Left colon (tissue), 2 donors: ENCODE results near the gene EXOC6B. TPM values are rescaled to one million over a fixed set of nuclear protein-coding genes. Genes with fewer than 3 reads are reported as not detected.

Experiments
- ATAC-seq: fragments of 200-7000 bp; cut with Tn5 transposase; one replicate; pipeline ENCODE4 v1.9.1; 2020; ENCODE audit warnings: mild to moderate bottlenecking, moderate library complexity
- DNase-seq, 2 donors: peaks; one replicate each; pipeline ENCODE4 v3.0.0-alpha.2; 2020
- intact Hi-C, 2 donors: fragments of 100-400 bp; cut with DNase I in 1 of 2; cut with micrococcal nuclease in 1 of 2; formaldehyde crosslinking; loops; one replicate each; pipeline versions ENCODE4 v1.11.2 to v1.14.0; 2022; cut with DNase I, micrococcal nuclease
- total RNA-seq, 2 donors: library from RNA; stranded (reverse); fragmentation: NEBNext Ultra II Directional; extraction: Animal tissue kit (Norgen Biotek cat#: 25700); gene quantifications; one replicate each; pipeline ENCODE4 v1.2.1, GENCODE V29; 2021
- donor health status: DM: no; HTN: no; CAD: no.
- donor health status: DM: yes; HTN: yes; CAD: no.

The EXOC6B gene
- total RNA-seq, 2 donors from 2014 or later = 23.9 to 37.6 TPM

DNA sequence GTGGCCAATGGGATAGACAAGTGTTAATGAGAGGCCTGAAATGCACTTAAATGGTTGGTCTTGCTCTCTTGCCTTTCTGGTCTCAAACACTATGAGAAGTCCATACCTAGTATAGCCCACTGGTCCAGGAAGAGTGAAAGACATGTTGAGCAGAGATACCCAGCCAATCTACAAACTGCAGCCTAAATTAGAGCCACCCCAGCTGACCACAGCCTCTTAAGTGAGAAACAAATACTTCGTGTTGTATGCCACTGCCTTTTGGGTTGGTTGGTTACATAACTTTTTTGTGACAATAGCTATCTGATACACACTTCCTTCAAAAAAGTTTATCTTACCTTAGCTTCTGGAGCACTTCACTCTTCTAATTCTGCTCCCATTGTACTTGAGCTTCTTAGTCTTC, 8.8 kb upstream of the EXOC6B start:
- intact Hi-C loops = no loop called here
- ATAC-seq = no peak

GRCh38 chr2:72833084-72833714, 7.4 kb upstream of the EXOC6B start:
- ATAC-seq (no peak), DNase-seq (no peak)
- intact Hi-C loops = no loop called here

More for the DNA sequence above, 8.8 kb upstream of the EXOC6B start:
- no peak for DNase-seq

- ATAC-seq = no peak
- intact Hi-C loops = no loop called here
- DNase-seq = no peak
Measured at GRCh38 chr2:72830273-72830672, 4.4 kb upstream of the EXOC6B start.

- intact Hi-C loops = no loop called here
- DNase-seq (no peak), ATAC-seq (no peak)
Measured at GRCh38 chr2:72828840-72829507, 3.1 kb upstream of the EXOC6B start.

- intact Hi-C loops = no loop called here
- no peak for DNase-seq
- ATAC-seq = no peak
Measured at GRCh38 chr2:72827966-72828646, 2.3 kb upstream of the EXOC6B start.

DNA sequence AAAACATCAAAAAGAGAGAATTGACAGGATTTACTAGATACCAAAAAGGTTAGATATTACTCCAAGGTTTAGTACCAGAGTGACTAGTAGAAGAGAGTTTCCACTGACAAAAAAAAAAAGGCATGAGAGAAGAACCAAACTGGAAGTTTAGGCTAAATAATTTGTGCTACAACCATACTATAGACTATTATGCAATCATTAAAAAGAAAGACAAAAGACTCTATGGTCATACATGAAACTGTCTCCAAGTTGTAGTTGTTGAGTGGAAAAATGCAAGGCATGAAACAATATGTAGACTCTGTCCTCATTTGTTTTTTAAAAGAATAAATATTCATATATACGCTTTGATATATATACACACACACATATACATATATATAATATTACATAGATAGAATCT, 1.7 kb upstream of the EXOC6B start:
- no peak for DNase-seq
- ATAC-seq = no peak
- intact Hi-C loops = no loop called here

GRCh38 chr2:72826156-72826477, 284 bp upstream of the EXOC6B start:
- no peak for ATAC-seq
- no peak for DNase-seq
- intact Hi-C loops = no loop called here

DNA sequence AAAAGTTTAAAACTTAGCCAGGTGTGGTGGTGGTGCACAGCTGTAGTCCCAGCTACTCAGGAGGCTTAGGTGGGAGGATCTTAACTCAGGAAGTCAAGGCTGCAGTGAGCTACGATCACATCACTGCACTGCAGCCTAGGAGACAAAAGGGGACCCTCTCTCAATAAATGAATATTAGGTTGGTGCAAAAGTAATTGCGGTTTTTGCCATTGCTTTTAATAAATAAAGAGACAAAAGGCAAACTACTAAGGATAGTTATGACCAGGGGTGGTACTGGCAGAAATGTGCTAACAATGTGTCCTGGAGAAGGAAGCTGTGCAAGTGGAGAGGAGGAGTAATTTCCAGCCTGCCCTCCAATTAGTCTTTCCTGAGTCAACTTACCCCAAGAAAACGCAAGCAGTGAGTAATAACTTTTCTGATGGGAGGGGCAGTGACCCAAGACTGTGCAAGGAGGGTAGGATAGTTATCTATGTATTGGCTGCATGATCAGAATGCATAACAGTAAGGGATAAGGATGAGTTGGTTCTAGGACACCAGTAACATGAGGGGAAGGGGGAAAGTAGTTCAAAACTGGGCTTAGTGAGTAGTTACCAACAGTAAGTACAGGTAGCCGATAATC, 1.5 kb downstream of the EXOC6B start:
- DNase-seq (no peak), ATAC-seq (peak; percentile 12)
- intact Hi-C loops = no loop called here

DNA sequence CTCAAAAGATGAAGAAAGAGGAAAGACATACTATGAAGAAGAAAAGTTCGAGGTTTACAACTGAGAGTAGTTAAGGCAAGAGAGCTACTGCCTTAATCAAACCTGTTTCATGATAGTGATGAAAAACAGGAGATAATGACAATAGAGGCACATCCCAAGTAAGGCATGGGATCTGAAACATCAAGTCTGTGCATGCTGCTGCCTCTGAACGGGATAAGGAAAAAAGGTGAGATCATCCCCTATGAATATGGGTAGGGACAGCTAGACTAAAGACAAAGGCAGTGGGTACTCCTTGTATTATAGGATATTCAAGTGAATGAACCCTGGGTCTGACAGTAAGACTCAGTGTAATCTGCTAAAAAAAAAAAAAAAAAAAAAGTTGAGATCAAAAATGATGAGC, 3.0 kb downstream of the EXOC6B start:
- intact Hi-C loops = no loop called here
- no peak for ATAC-seq
- DNase-seq = no peak

DNA sequence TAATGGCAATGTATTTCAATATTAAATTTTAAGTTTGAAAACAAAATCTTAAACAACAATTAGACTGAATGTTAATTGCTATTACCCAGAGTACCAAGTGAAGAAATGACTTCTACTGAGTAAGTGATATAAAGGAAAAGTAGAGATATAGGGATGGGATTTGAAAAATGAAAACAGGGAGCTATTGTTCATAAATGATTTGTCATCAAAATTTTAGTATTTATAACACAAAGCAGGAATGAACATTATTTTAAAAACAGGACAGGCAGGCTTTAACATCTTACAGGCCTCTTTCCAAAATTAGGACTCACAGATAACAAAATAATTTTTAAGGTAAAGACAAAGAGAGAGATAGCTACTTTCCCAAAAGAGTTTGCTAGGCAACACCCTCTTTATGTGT, 3.9 kb downstream of the EXOC6B start:
- ATAC-seq = no peak
- DNase-seq = no peak
- intact Hi-C loops = no loop called here

GRCh38 chr2:72821118-72821517, 4.7 kb downstream of the EXOC6B start:
- DNase-seq (no peak), ATAC-seq (no peak)
- intact Hi-C loops = no loop called here

GRCh38 chr2:72819501-72819900, 6.3 kb downstream of the EXOC6B start:
- ATAC-seq (peak; percentile 56), DNase-seq (no peak)
- intact Hi-C loops = no loop called here

DNA sequence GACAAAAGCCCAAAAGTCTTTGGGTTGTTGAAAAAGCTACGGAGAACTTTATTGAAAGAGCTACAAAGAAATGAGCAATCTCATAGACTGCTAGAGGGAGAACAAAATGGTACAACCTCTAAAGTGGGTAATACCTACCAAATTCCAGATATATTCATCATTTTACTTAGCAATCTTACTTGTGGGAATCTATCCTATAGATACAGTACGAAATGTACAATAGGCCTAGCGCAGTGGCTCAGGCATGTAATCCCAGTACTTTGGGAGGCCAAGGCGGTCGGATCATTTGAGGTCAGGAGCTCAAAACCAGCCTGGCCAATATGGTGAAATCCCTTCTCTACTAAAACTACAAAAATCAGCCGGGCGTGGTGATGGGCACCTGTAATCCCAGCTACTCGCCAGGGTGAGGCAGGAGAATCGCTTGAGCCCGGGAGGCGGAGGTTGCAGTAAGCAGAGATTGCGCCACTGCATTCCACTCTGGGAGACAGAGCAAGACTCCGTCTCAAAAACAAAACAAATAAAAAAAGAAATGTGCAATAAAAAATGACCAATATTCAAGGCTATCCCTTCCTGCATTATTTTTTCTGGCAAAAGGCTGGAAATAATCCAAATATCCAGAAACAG, 10.1 kb downstream of the EXOC6B start:
- DNase-seq = no peak
- intact Hi-C loops = no loop called here
- no peak for ATAC-seq

- ATAC-seq = no peak
- intact Hi-C loops = no loop called here
- DNase-seq = no peak
Measured at GRCh38 chr2:72813841-72814240, 12.0 kb downstream of the EXOC6B start.

DNA sequence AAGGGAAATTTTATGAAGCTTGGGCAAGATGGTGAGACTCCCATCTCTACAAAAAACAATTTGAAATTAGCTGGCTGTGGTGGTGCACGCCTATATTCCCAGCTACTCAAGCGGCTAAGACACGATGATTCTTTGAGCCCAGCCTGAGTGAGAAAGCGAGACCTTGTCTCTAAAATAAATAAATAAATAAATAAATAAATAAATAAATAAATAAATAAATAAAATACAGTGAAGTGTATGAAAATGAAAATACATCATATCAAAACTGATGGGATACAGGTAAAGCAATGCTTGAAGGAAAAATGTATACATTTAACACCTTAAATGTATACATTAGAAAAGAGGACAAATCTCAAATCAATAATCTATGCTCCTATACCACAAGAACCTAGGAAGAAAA, 15.7 kb downstream of the EXOC6B start:
- ATAC-seq (no peak), DNase-seq (no peak)
- intact Hi-C loops = no loop called here

DNA sequence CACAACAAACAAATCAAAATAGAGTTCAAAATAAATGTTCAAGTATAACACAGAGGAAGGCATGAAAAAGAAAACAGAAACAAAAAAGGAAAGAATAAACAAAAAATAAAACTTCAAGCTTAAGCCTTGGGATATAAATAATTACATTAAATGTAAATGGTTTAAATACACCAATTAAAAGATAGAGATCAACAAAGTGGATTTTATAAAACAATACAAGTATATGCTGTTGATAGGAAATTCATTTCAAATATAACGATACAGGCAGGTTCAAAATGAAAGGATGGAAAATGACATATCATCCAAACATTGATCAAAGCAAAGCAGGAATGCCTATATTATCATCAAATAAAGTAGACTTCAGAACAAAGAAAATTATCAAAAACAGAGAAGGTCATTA, 16.7 kb downstream of the EXOC6B start:
- intact Hi-C loops = no loop called here
- ATAC-seq (no peak), DNase-seq (no peak)

DNA sequence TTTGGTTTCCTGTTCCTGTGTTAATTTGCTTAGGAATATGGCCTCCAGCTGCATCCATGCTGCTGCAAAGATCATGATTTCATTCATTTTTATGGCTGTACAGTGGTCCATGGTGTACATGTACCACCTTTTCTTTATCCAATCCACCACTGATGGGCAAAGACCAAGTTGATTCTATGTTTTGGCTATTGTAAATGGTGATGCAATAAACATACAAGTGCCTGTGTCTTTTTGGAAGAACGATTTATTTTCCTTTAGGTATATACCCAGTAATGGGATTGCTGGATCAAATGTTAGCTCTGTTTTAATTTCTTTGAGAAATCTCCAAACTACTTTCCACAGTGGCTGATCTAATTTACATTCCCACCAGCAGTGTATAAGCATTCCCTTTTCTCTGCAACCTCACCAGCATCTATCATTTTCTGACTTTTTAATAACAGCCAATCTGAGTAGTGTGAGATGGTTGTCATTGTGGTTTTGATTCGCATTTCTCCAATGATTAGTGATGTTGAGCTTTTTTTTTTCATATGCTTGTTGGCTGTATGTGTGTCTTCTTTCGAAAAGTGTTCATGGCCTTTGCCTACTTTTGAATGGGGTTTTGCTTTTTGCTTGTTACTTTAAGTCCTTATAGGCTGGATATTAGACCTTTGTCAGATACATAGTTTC, 19.4 kb downstream of the EXOC6B start:
- ATAC-seq (no peak), DNase-seq (no peak)
- intact Hi-C loops = no loop called here

GRCh38 chr2:72803626-72804320, 22.1 kb downstream of the EXOC6B start:
- ATAC-seq (no peak), DNase-seq (no peak)
- intact Hi-C loops = no loop called here

DNA sequence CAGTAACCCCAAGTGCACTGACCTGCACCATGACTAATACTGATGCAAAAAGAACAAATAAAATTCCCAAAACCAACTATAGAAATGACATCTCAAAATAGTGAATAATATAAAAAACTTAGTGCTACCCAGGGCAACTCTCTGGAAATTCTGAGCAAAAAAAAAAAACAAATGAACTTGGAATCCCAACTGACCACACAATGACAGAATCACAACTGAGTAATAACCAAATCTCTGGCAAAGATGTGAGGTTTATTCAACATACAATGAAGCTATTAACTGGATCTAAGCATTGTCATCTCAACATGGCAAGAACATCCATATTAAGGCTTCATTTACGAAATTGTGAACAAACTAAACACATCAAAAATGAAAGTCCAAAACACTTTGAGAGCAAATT, 22.7 kb downstream of the EXOC6B start:
- intact Hi-C loops = no loop called here
- ATAC-seq (no peak), DNase-seq (no peak)
